Left kidney (tissue), 2 donors: Measurements from ENCODE around the gene TP63. TPM values are rescaled to one million over a fixed set of nuclear protein-coding genes. Genes with fewer than 3 reads are reported as not detected.
A peak's percentile ranks its signal among the peaks of the same experiment; 100 is the strongest.

Experiments used
- DNase-seq: peaks from one replicate; pipeline ENCODE4 v3.0.0-alpha.2; 2013
- polyA plus RNA-seq: library from polyadenylated mRNA; unstranded; fragments of 120-200 nt; gene quantifications from one replicate; pipeline ENCODE4 v1.2.1, GENCODE V29; 2013; ENCODE audit not compliant: insufficient read length

The TP63 gene
- polyA plus RNA-seq, 1 donor: 1.6 TPM

DNA sequence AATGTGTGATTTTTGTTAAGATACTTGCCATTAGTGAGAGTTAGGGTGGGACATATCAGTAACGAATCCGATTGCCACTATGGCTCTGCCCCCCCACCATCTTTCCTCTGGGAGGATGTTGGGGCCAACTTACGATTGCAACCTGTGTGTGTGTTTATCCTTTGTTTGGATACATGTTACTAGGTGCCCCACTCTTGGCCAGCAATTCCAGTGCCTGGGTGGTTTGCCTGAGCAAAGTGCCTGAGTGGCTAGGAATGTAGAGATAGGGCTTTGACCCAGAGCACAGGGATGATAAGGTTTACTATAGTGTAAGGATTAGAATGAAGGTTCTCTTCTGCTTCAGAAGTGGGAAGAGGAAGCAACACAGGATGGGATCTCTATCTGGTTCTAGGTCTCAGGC lies 231.8 kb downstream of the TP63 start:
- no peak for DNase-seq

DNA sequence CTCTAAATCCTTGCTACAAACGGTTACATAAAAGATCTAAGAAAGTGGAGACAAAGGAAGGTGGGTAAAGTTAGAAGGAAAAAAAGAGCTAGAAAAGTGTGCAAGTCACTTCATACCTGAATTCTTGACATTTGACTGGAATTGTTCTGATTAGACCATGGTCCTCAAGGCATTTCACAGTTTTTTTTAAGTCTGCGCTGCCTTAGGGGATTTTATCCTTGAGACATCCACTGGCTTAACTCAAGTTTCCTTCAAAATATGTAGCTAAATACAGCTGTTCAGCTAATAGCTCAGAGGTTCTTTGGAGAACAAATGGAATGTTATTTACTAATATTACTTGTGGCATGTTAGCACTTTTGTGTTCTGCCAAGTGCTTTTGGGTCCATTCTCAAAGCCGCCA lies 236.9 kb downstream of the TP63 start:
- DNase-seq: no peak

DNA sequence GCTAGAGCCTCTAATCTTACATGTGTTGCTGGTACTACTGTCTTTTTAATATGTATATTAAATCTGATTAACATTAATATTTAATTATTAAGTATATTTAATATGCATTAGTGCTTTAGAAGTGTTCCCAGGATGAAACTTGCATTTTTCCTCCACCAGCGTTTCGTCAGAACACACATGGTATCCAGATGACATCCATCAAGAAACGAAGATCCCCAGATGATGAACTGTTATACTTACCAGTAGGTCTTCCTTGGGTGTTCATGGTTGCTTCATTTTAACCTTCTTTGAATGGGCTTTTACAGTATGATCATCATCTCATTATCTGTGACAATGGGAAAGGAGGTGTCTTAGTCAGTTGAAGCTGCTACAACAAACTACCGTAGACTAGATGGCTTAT lies 238.0 kb downstream of the TP63 start:
- no peak for DNase-seq

DNA sequence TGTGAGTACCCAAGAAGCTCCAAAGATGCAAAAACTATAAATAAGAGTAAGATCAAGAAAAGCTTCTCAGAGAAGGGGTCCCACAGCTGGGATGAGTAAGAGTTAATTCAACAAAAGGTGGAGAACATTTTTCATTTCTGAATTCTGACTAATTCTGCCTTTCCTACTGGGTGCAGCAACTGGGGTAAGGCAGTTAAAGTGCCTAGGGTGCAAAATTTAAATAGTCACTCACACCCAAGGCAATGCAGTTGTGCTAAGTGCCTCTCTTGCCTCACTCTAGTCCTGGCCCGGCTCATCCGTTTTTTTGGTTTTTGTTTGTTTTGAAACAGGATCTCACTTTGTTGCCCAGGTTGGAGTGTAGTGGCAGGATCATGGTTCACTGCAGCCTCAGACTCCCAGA lies 240.2 kb downstream of the TP63 start:
- DNase-seq: no peak

DNA sequence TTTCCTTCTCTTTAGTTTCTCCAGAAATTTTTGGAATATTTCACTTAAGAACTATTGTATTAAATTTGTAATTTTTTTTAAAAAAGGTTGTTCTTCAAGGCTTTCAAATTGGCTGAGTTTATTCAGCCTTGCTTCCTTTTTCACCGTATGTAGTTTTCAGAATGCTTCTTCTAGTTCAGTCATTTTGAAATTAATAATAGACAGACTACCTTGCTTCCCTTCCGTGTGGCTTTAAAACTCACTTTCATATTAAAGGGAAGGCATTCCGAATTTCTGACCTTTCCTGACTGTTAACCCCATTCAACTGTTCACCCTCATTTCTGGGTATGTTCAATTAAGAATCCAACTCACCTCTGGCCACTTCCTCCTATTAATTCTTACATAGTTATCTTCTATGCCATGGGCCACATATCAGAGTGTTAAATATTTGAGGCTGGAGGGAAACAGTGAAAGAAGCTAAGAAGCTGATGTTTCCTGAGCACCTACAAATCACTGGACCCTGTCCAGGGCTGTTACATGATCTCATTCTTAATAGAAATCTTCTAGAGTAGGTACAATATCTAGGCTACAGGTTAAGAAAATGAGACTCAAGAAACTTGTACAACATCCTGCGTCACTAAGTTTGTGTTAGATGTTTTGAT lies 252.0 kb downstream of the TP63 start:
- DNase-seq: peak; percentile 3

DNA sequence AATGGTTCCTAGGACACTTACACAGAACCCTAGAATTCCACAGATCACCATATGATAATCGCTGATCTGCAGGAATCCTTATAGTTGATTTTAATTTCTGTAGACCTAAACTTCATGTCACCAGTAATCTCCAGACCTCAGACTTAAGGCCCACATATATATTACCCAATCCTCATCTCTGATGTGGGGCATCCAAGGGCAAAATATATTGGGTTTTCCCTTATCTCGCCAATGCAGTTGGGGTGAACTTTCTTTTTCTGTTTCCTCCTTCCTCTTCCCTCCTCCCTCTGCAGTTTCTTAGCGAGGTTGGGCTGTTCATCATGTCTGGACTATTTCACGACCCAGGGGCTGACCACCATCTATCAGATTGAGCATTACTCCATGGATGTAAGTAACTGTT lies 259.3 kb downstream of the TP63 start:
- DNase-seq: no peak

DNA sequence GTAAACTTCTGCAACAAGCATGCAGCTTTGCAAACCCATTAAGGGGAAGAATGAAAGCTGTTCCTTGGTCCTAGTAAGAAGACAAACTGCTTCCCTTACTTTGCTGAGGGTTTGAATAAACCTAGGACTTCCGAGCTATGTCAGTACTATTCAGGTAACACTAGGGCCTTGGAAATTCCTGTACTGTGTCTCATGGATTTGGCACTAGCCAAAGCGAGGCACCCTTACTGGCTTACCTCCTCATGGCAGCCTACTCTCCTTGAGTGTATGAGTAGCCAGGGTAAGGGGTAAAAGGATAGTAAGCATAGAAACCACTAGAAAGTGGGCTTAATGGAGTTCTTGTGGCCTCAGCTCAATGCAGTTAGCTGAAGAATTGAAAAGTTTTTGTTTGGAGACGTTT lies 265.3 kb downstream of the TP63 start:
- DNase-seq: no peak

GRCh38 chr3:189897406-189897805 lies 266.2 kb downstream of the TP63 start:
- DNase-seq: no peak

DNA sequence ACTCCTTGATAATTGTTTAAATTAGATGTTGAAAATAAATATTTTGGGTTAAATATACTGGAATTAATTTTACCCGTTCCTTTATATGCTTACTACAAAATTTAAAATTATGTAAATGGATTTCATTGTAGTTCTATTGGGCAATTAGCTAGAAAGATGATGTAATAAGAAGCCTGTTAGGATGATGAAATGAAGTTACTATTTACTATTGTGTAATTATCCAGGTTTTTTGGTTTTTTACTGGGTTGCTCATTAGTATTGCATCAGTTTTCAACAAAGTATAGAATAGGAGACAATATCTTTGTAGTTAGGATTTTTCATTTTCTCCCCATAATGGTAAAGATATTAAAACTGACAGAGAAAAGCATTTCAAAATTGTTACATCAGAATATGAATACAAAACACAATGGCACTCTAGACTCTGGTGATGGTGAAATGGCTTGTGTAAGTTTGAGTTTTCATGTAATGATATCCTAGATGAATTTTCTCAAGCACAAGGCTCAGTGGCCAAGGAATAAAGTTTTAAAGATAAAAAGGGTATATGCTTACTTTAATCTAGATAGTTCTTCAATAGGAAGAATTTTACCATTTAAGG lies 267.5 kb downstream of the TP63 start:
- DNase-seq: no peak

DNA sequence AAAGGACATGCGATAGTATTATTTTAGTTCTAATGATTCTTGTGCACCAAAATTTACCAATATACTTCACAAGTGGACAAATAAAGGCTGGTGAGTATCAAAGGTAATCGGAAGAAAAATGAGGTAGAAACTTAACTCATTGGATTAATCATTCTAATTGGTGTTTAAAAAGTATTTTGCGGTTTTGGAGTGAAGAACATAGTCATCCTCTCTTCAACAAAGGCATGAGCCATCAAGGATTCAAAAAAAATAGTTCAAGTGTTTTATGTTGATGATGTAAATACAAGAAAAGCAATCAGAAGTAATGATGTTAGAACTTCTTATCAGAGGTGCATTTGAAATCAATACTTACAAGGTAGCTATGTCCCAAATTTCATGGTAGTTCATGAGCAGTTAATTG lies 268.0 kb downstream of the TP63 start:
- DNase-seq: no peak

DNA sequence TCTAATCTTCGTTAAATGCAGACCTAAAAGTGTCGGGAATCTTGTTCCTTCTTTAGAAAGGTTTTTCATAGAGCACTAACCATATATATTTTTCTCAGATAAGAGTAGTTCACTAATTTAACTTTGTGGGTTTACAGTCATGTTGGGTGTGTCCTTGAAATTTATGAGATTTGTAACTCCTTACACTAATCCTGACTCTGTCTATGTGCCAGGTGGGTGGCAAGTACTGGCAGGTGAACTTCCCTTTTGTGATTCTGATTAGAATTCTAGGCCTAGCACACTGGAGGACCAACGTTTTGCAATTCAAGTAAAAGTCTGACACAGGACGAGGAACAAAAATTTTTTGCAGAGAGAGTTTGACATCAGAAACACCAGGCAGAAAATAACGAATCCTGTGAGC lies 269.4 kb downstream of the TP63 start:
- no peak for DNase-seq

GRCh38 chr3:189901481-189901880 lies 270.3 kb downstream of the TP63 start:
- no peak for DNase-seq

- DNase-seq: no peak
These were observed 271.3 kb downstream of the TP63 start for GRCh38 chr3:189902230-189903186.

DNA sequence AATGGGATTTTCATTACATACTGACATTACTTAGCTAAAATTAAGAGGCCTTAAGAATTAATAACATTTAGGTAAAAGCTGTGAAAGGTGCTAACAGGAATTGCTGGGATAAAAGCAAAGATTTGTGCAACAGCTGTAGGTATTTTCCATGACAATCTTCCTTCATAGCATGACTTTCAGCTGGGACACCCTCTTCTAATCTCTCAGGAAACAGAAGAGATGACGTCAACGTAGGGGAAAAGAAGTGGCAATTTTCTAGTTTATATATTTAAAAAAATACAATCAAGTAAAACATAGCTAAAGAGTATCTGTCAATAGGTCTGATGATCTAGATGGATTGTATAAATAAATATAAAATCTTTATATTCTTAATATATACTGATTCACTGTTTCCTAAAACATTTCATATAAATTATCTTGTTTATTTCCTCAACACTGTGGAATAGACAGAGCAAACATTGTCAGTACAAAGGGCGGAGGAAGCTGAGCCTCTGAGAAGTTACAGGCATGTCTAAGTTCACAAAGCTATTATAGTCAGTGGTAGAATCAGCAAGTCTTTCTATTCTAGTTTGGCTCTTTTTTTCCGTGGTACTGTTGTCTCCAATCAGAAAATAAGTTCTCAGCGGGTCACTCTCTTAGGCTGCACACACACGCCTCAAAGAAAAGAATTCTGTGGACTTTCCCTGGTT lies 272.5 kb downstream of the TP63 start:
- DNase-seq: no peak

DNA sequence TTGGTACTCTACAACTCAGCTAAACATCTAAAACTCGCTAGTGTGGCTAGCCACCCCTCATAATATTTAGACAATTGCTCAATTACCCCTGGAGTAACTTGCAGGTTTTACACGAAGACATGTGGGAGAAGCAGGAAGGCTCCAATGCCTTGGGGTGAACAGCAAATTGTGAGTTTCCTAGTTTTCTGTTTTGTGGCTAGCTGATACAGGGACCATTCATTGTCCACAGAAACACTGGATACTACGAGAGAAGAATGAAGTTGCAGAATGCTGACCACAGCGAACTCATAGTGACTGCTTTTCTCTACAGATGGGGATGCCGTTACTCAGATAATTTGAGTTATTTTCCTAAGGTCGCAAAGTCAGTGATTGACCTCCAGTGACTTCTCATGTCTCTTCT lies 276.6 kb downstream of the TP63 start:
- DNase-seq: no peak

- no peak for DNase-seq
These were observed 277.5 kb downstream of the TP63 start for GRCh38 chr3:189908646-189909045.

DNA sequence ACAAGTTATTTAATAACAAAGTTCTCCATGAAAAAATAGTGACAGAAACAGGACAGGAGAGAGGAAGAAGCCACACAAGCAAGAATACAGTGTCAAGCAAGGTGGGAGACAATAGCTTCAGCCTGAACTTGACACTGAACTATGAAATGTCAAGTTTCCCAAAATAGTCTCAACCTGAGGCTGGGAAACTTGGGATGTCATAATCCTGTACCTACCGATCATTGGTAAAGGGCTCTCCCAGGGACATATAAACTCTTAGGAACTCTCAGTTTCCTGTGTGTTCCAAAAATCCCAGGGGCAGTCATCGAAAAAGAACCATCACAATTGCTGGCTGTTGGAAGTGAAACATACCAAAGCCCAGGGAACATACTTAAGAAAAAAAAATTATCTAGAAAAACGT lies 277.9 kb downstream of the TP63 start:
- no peak for DNase-seq

DNA sequence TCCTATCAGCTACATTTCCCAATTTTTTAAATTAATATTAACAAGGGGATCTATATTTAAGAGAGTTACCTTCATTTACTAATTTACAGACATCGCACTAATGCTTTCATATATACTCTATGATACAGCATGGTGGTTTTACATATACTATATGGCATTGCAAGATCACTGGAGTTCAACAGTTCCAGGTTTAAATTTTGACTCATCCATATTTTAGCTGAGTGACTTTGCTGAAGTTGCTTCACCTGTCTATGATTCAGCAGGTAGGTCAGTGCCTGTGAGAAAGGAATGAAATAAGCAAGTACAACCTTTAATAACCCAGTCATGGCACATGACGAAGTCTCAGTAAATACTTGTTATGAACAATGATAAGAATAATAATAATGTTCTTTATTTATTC lies 278.4 kb downstream of the TP63 start:
- DNase-seq: no peak

- no peak for DNase-seq
These were observed 279.8 kb downstream of the TP63 start for GRCh38 chr3:189911001-189911400.

DNA sequence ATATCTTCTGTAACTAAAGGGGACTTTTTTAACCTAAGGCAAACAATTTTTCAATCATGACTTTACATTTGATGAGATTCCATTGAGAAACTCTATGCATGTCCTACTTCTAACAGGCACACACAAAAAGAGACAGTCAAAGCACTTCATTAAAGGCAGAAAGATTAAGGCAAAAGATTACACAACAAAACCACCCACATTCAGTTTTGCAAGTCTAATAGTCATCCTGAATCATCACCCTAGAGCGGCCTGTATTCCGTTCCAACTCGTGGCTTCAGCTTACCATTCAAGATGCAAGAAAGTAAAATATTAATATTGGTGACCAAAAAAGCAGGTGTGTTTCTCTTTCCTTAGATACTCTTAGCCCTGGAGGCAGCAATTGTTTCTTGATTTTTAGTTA lies 283.6 kb downstream of the TP63 start:
- no peak for DNase-seq

- DNase-seq: no peak
These were observed 290.6 kb downstream of the TP63 start for GRCh38 chr3:189921770-189922169.
